H9 (cell line): ENCODE measurements around the gene HIF1A. TPM values are rescaled to one million over a fixed set of nuclear protein-coding genes. Genes with fewer than 3 reads are reported as not detected.

Experiments used
- DNase-seq: peaks from one replicate; pipeline ENCODE4 v3.0.0-alpha.2; 2017
- H2AFZ ChIP-seq: one replicate; pipeline ENCODE4 v1.6.1; 2013; ENCODE audit warnings: mild to moderate bottlenecking, low read length, control low read depth, moderate library complexity
- H2AK5ac ChIP-seq: 2 replicates; pipeline ENCODE4 v1.6.1; 2013; ENCODE audit warnings: low read length, control low read depth, mixed read lengths; ENCODE audit not compliant: insufficient read length
- H2BK120ac ChIP-seq: one replicate; pipeline ENCODE4 v1.6.1; 2013; ENCODE audit warnings: low read depth, mild to moderate bottlenecking, low read length, control low read depth, inconsistent platforms; ENCODE audit not compliant: poor library complexity, severe bottlenecking
- H2BK12ac ChIP-seq: 2 replicates; pipeline ENCODE4 v1.6.1; 2013; ENCODE audit warnings: low read length, control low read depth, mixed read lengths, low read depth; ENCODE audit not compliant: insufficient read length
- H2BK15ac ChIP-seq: 2 replicates; pipeline ENCODE4 v1.6.1; 2013; ENCODE audit warnings: low read depth, low read length, control low read depth
- H2BK20ac ChIP-seq: one replicate; pipeline ENCODE4 v1.6.1; 2013; ENCODE audit warnings: low read depth, mild to moderate bottlenecking, low read length, control low read depth, inconsistent platforms; ENCODE audit not compliant: poor library complexity, severe bottlenecking
- H2BK5ac ChIP-seq: 2 replicates; pipeline ENCODE4 v1.6.1; 2013; ENCODE audit warnings: low read length, control low read depth, mixed read lengths; ENCODE audit not compliant: insufficient read length
- H3K14ac ChIP-seq: 2 replicates; pipeline ENCODE4 v1.6.1; 2013; ENCODE audit warnings: low read length, control low read depth; ENCODE audit not compliant: insufficient read depth
- H3K18ac ChIP-seq: 2 replicates; pipeline ENCODE4 v1.6.1; 2013; ENCODE audit warnings: low read depth, mild to moderate bottlenecking, mixed read lengths, low read length, control low read depth; ENCODE audit not compliant: insufficient read length
- H3K23ac ChIP-seq: 2 replicates; pipeline ENCODE4 v1.6.1; 2013; ENCODE audit warnings: low read length, control low read depth, mixed read lengths, low read depth; ENCODE audit not compliant: insufficient read length
- H3K23me2 ChIP-seq: 2 replicates; pipeline ENCODE4 v1.6.1; 2013; ENCODE audit warnings: low read depth, mild to moderate bottlenecking, mixed read lengths, low read length, control low read depth; ENCODE audit not compliant: insufficient read length, poor library complexity, severe bottlenecking
- H3K27ac ChIP-seq: 2 replicates; pipeline ENCODE4 v1.5.1; 2013; ENCODE audit warnings: low read length, control low read depth, mixed read lengths, low read depth; ENCODE audit not compliant: insufficient read length
- H3K27me3 ChIP-seq: 2 replicates; pipeline ENCODE4 v1.6.1; 2013; ENCODE audit warnings: low read length, control low read depth, inconsistent platforms; ENCODE audit not compliant: insufficient read depth
- H3K4ac ChIP-seq: 2 replicates; pipeline ENCODE4 v1.6.1; 2013; ENCODE audit warnings: low read depth, mild to moderate bottlenecking, control low read depth, inconsistent platforms, low read length, moderate library complexity
- H3K4me1 ChIP-seq: 2 replicates; pipeline ENCODE4 v1.6.1; 2013; ENCODE audit warnings: low read length, control low read depth, inconsistent platforms; ENCODE audit not compliant: insufficient read depth
- H3K4me2 ChIP-seq: 2 replicates; pipeline ENCODE4 v1.6.1; 2013; ENCODE audit warnings: low read length, control low read depth, mixed read lengths; ENCODE audit not compliant: insufficient read length, insufficient read depth
- H3K56ac ChIP-seq: 2 replicates; pipeline ENCODE4 v1.6.1; 2013; ENCODE audit warnings: low read depth, mild to moderate bottlenecking, mixed read lengths, low read length, control low read depth; ENCODE audit not compliant: insufficient read length
- H3K79me1 ChIP-seq: 2 replicates; pipeline ENCODE4 v1.6.1; 2013; ENCODE audit warnings: low read depth, mild to moderate bottlenecking, moderate library complexity, low read length, control low read depth, inconsistent platforms; ENCODE audit not compliant: insufficient read depth, poor library complexity, severe bottlenecking
- H3K79me2 ChIP-seq: 2 replicates; pipeline ENCODE4 v1.6.1; 2013; ENCODE audit warnings: low read length, control low read depth, inconsistent platforms; ENCODE audit not compliant: insufficient read depth
- H3K9ac ChIP-seq: 2 replicates; pipeline ENCODE4 v1.6.1; 2013; ENCODE audit warnings: low read length, control low read depth, mixed read lengths; ENCODE audit not compliant: insufficient read length; ENCODE audit errors: extremely low read depth
- H3K9me3 ChIP-seq: one replicate; pipeline ENCODE4 v1.6.1; 2013; ENCODE audit warnings: low read depth, low read length, inconsistent platforms; ENCODE audit not compliant: control insufficient read depth
- H3T11ph ChIP-seq: one replicate; pipeline ENCODE4 v1.6.1; 2013; ENCODE audit warnings: mild to moderate bottlenecking, low read length, control low read depth, inconsistent platforms
- H4K20me1 ChIP-seq: one replicate; pipeline ENCODE4 v1.6.1; 2013; ENCODE audit not compliant: control insufficient read depth, insufficient read length, insufficient read depth
- H4K5ac ChIP-seq: 2 replicates; pipeline ENCODE4 v1.6.1; 2013; ENCODE audit warnings: low read depth, mild to moderate bottlenecking, mixed read lengths, low read length, control low read depth; ENCODE audit not compliant: insufficient read length
- H4K8ac ChIP-seq: replicated peaks from 2 replicates; pipeline ENCODE4 v1.6.1; 2013; ENCODE audit warnings: low read length, control low read depth, mixed read lengths, low read depth; ENCODE audit not compliant: insufficient read length
- H4K91ac ChIP-seq: 2 replicates; pipeline ENCODE4 v1.6.1; 2013; ENCODE audit warnings: low read depth, mild to moderate bottlenecking, moderate library complexity, mixed read lengths, low read length, control low read depth; ENCODE audit not compliant: insufficient read length
- H3K27ac Mint-ChIP-seq, 3 experiments: 2 replicates in 2 of 3; 3 replicates in 1 of 3; pipeline ENCODE4 v1.8.0; 2020 to 2021; ENCODE audit warnings: mixed read lengths in 3 of 3, mild to moderate bottlenecking in 1 of 3, moderate library complexity in 1 of 3
- H3K27me3 Mint-ChIP-seq: 2 replicates; pipeline ENCODE4 v1.8.0; 2021; ENCODE audit warnings: low read depth, mild to moderate bottlenecking, moderate library complexity, mixed read lengths
- H3K36me3 Mint-ChIP-seq, 3 experiments: 2 replicates in 2 of 3; 3 replicates in 1 of 3; pipeline ENCODE4 v1.8.0; 2020 to 2021; ENCODE audit warnings: low read depth in 3 of 3, mixed read lengths in 3 of 3; ENCODE audit not compliant: insufficient read depth in 1 of 3
- H3K4me1 Mint-ChIP-seq, 2 experiments: 2 replicates each; pipeline ENCODE4 v1.8.0; 2020; ENCODE audit warnings: mixed read lengths in 2 of 2
- H3K4me3 Mint-ChIP-seq, 2 experiments: 2 replicates in 1 of 2; 3 replicates in 1 of 2; pipeline ENCODE4 v1.8.0; 2020 to 2021; ENCODE audit warnings: mild to moderate bottlenecking in 2 of 2, mixed read lengths in 2 of 2, moderate library complexity in 1 of 2
- H3K9me3 Mint-ChIP-seq, 2 experiments: 2 replicates in 1 of 2; 3 replicates in 1 of 2; pipeline ENCODE4 v1.8.0; 2020; ENCODE audit warnings: mild to moderate bottlenecking in 2 of 2, mixed read lengths in 2 of 2, moderate library complexity in 1 of 2
- CTCF ChIP-seq: fragments of 200-600 bp; sonication (generic); conservative IDR thresholded peaks from 3 replicates; pipeline ENCODE4 v1.8.0; 2021; ENCODE audit warnings: antibody characterized with exemption, mild to moderate bottlenecking
- WGBS: extraction: QIAGEN DNeasy Blood & Tissue Kit; methylation state at CpG from one replicate; pipeline ENCODE4 v1.1.7; 2013; ENCODE audit warnings: missing lambda C conversion rate, low lambda C conversion rate, mixed read lengths; ENCODE audit not compliant: insufficient read length; ENCODE audit errors: extremely low coverage; 5-methylcytosine and 5-hydroxymethylcytosine counted together
- total RNA-seq: library from RNA; stranded (reverse); gene quantifications from 2 replicates; pipeline ENCODE4 v1.2.1, GENCODE V29; 2021

Gene HIF1A
- total RNA-seq, 1 experiment from 2014 or later: 154 TPM

- Histone ChIP-seq H3K18ac (no peak overlapping the region), H3K4me2 (no peak overlapping the region), H3K23ac (no peak overlapping the region), H2AFZ (no peak overlapping the region), H3T11ph (no peak overlapping the region), H2BK120ac (no peak overlapping the region), H3K56ac (no peak overlapping the region), H3K23me2 (no peaks in the 10 kb centered on the region), H2AK5ac (no peak overlapping the region), H3K4ac (no peak overlapping the region), H3K9me3 (no peaks in the 10 kb centered on the region), H3K27me3 (no peaks in the 10 kb centered on the region), H4K8ac (no peak overlapping the region), H2BK20ac (no peak overlapping the region), H3K4me1 (no peaks in the 10 kb centered on the region), H4K20me1 (no peaks in the 10 kb centered on the region), H3K27ac (no peak overlapping the region), H3K79me1 (no peaks in the 10 kb centered on the region), H2BK15ac (no peak overlapping the region), H3K79me2 (no peaks in the 10 kb centered on the region), H4K91ac (no peak overlapping the region), H2BK12ac (no peak overlapping the region), H3K14ac (no peak overlapping the region), H4K5ac (no peak overlapping the region), H2BK5ac (no peak overlapping the region), H3K9ac (no peak overlapping the region)
- Mint-ChIP-seq H3K4me3 (no peak overlapping the region), H3K9me3 (no peaks in the 10 kb centered on the region), H3K27me3 (no peaks in the 10 kb centered on the region), H3K4me1 (no peaks in the 10 kb centered on the region), H3K27ac (no peak overlapping the region), H3K36me3 (no peaks in the 10 kb centered on the region)
- TF ChIP-seq CTCF: no peak
- WGBS: no CpG with 5 or more reads among the region's 4 CpGs
- no peak for DNase-seq
Observed at GRCh38 chr14:61651355-61651754, 44.0 kb upstream of the HIF1A start.
